Ascending aorta (tissue), 2 donors: ENCODE data around the gene RAPGEF1. TPM values are rescaled to one million over a fixed set of nuclear protein-coding genes. Genes with fewer than 3 reads are reported as not detected.
A peak's percentile ranks its signal among the peaks of the same experiment; 100 is the strongest.

ENCODE experiments used
- DNase-seq, 2 donors: peaks; one replicate each; pipeline ENCODE4 v3.0.0-alpha.2; 2019; ENCODE audit warnings: low spot score in 2 of 2
- H3K27ac ChIP-seq, 2 donors: fragments of 200-600 bp; sonication (generic); one replicate each; pipeline ENCODE4 v1.5.1; 2016 to 2017; ENCODE audit warnings: mild to moderate bottlenecking in 1 of 2
- H3K27me3 ChIP-seq: fragments of 200-600 bp; sonication (generic); one replicate; pipeline ENCODE4 v1.5.1; 2017
- H3K36me3 ChIP-seq, 2 donors: fragments of 200-600 bp; sonication (generic); one replicate each; pipeline ENCODE4 v1.5.1; 2016
- H3K4me1 ChIP-seq, 2 donors: fragments of 200-600 bp; sonication (generic); one replicate each; pipeline ENCODE4 v1.5.1; 2016 to 2017; ENCODE audit warnings: mild to moderate bottlenecking in 1 of 2
- H3K4me3 ChIP-seq, 2 donors: fragments of 200-600 bp; sonication (generic); one replicate each; pipeline ENCODE4 v1.5.1; 2016 to 2017; ENCODE audit warnings: mild to moderate bottlenecking in 1 of 2
- H3K9me3 ChIP-seq, 2 donors: fragments of 200-600 bp; sonication (generic); one replicate each; pipeline ENCODE4 v1.5.1; 2016
- intact Hi-C: fragments of 100-400 bp; cut with DNase I; formaldehyde crosslinking; loops from one replicate; pipeline ENCODE4 v1.15.1; 2023
- total RNA-seq: library from RNA; depleted of rRNA; stranded (reverse); fragments of >200 nt; gene quantifications from one replicate; pipeline ENCODE4 v1.1.0, GENCODE V29; 2016
- TF ChIP-seq, protein P1 (sequence below), 3 experiments: fragments of 200-600 bp in 2 of 3; fragments of 450-650 bp in 1 of 3; sonication (generic) in 2 of 3; IDR thresholded peaks; one replicate each; pipeline ENCODE4 v1.5.1; 2016 to 2019; ENCODE audit warnings: antibody characterized with exemption in 3 of 3, mild to moderate bottlenecking in 1 of 3, moderate library complexity in 1 of 3

The RAPGEF1 gene
- total RNA-seq, 1 donor from 2014 or later = 95.5 TPM

DNA sequence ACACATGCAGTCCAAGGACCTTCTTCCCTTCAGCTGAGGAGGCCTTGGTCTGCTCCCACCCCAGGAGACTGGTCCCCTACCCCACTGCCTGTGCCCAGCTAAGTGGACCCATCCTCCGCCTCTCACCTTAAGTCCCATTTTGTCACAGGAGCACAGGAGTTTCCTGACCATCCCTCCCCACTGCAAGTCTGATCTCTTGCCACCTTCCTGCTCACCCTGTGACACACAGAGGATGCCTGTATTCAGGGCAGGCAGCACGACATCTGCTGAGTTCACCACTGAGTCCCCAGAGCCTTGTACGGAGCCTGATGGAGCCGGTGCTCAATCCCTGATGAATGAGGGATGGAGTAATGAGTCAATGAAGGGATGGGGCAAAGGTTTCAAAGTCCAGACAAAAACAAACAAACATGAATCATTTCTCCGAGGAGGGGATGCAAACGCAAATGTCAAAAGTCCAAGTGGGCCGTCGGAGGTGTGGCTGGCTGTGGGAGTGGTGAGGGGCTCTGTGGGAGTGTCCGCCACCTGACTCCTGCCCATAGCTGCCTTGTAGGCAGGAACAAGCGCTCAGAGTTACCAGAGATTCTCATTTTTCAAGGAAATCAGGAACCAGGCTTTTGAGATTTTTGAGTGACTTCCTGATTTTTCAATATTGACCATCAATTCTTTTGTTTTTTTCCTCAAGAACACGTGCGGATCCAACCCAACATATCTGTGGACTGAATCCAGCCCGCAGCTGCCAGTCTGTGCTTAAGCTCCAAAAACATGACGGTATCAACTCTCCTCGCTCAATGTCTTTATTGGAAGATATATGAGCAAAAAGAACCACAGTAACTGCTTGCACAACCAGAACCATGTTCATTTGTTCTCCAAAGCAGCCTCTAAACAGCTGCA, 4.4 kb downstream of the RAPGEF1 start:
- no peaks in the 10 kb centered on the region for H3K9me3 ChIP-seq
- TF ChIP-seq, protein P1, sequence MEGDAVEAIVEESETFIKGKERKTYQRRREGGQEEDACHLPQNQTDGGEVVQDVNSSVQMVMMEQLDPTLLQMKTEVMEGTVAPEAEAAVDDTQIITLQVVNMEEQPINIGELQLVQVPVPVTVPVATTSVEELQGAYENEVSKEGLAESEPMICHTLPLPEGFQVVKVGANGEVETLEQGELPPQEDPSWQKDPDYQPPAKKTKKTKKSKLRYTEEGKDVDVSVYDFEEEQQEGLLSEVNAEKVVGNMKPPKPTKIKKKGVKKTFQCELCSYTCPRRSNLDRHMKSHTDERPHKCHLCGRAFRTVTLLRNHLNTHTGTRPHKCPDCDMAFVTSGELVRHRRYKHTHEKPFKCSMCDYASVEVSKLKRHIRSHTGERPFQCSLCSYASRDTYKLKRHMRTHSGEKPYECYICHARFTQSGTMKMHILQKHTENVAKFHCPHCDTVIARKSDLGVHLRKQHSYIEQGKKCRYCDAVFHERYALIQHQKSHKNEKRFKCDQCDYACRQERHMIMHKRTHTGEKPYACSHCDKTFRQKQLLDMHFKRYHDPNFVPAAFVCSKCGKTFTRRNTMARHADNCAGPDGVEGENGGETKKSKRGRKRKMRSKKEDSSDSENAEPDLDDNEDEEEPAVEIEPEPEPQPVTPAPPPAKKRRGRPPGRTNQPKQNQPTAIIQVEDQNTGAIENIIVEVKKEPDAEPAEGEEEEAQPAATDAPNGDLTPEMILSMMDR (IDR thresholded peaks at IDR 0.05) = no peak
- peaks cover 6 to 57% of the 10 kb centered on the region in 2 donors for H3K4me1 ChIP-seq
- no peaks in the 10 kb centered on the region for H3K27me3 ChIP-seq
- H3K4me3 ChIP-seq = no peak overlapping the region
- H3K36me3 ChIP-seq = no peaks in the 10 kb centered on the region
- H3K27ac ChIP-seq = peak overlapping the region; percentile 51 to 83
- no peak for DNase-seq
- intact Hi-C loops = no loop called here

DNA sequence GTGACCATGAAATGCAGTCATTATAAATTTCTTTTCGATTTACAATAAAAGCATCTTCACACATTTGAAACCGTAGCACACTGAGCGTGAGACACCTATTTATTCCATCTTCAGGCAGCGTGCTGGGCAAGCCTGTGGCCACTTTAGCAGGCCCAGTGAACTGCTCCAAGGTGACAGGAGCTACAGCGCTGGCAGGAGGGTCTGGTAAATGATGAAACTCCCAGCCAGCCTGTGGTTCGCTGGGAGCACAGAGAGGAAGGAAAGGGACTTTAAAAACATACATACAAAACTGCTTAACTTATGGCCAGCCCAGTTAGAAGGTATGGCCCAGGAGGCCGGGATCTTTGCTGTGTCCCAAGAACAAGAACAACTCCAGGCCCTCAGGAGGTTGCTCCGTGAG, 5.1 kb downstream of the RAPGEF1 start:
- Histone ChIP-seq H3K27me3 (no peaks in the 10 kb centered on the region), H3K9me3 (no peaks in the 10 kb centered on the region), H3K4me3 (no peak overlapping the region), H3K27ac (peak overlapping the region; percentile 80 to 83), H3K4me1 (peaks cover 6 to 54% of the 10 kb centered on the region in 2 donors), H3K36me3 (no peaks in the 10 kb centered on the region)
- no peak for DNase-seq
- intact Hi-C loops = no loop called here
- TF ChIP-seq, protein P1 (IDR thresholded peaks at IDR 0.05) = no peak

DNA sequence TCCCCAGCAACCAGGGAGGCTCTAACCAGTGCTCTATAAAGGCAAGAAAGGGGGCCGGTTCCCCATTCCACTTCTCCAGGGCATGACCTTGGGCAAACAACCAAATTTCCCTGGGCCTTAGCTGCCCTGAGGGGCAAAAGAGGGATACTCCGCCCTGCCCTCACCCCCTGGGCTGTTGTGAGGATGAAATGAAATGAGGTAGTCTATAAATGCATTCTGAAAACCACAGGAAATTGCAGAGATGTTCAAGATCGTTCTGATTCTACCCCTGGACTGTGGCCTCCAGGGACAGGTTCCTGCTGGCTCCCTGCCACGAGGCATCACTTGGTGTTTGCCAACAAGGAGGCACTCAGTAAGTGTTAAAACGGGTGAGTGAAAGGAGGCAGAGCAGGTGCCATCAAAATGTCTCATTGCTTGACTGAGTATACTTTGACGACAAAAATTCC, 5.7 kb downstream of the RAPGEF1 start:
- DNase-seq = no peak
- TF ChIP-seq, protein P1 (IDR thresholded peaks at IDR 0.05) = no peak
- Histone ChIP-seq H3K27me3 (no peaks in the 10 kb centered on the region), H3K27ac (peak overlapping the region; percentile 80 to 83), H3K9me3 (no peaks in the 10 kb centered on the region), H3K36me3 (no peaks in the 10 kb centered on the region), H3K4me1 (peaks cover 6 to 53% of the 10 kb centered on the region in 2 donors), H3K4me3 (no peak overlapping the region)
- intact Hi-C loops = no loop called here

DNA sequence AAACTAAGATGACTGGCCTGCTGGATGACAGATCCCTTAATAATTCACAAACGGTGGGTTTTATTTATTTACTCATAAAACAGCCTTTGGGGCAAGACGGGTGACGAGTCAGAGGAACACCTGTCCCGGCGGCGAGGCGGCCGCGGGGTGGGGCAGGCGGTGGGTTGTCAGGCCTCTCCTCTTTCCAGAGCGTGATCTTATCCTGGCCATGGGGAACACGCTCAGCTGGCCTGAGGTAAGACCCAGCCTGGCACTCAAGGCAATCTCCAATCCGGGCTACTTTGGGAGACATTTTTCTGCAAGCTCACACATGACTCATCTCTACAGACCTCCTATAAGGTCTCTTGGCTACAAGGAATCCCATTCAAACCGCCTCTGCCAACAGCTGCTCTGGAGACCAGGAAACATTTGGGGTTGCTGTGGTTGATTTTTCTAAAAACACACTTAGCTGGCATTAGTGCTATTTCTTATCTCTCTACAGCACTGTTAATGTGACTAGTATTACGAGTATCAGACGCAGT, 6.3 kb downstream of the RAPGEF1 start:
- Histone ChIP-seq H3K4me1 (peaks cover 6 to 53% of the 10 kb centered on the region in 2 donors), H3K36me3 (no peaks in the 10 kb centered on the region), H3K4me3 (no peak overlapping the region), H3K27me3 (no peaks in the 10 kb centered on the region), H3K27ac (peak overlapping the region; percentile 80 to 83), H3K9me3 (no peaks in the 10 kb centered on the region)
- intact Hi-C loops = loop anchor here (2.0 kb wide), 1 partner anchor 19 kb away; no protein-coding TSS in a partner anchor
- DNase-seq = peak in 1 of 2 donors; percentile 85
- TF ChIP-seq, protein P1 (IDR thresholded peaks at IDR 0.05) = no peak

DNA sequence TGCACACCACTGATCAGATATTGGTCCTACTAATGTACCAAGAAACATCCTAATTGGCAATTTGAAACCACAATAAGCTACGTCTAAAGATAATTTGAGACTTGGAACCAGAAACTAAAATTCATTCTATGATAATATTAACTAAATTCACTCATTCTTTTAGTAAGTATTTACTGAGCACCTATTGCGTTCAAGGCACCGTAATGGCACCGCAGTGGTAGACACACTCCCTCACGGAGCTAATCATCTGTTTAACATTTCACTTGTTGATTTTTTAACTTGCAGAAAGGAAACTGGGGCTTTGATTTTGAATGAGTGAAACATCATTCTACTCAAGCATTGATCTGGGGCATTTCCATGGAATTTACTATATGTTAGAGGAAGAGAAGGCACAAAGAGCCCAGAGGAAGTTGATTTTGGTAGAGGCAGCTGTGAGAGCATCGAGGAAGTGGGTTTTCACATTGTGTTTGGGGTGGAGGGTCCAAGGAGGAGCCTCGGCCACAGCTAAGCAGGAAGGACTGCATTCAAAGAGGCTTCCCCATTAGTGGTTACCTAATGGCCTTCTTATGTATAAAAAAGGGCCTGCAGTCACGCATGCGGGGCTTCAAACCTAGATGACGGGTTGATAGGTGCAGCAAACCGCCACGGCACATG, 7.1 kb downstream of the RAPGEF1 start:
- Histone ChIP-seq H3K27ac (peak overlapping the region; percentile 80 to 83), H3K27me3 (no peaks in the 10 kb centered on the region), H3K9me3 (no peaks in the 10 kb centered on the region), H3K4me1 (peaks cover 8 to 53% of the 10 kb centered on the region in 2 donors), H3K36me3 (no peaks in the 10 kb centered on the region), H3K4me3 (no peak overlapping the region)
- intact Hi-C loops = loop anchor here (2.0 kb wide), 1 partner anchor 18 kb away; no protein-coding TSS in a partner anchor
- DNase-seq = no peak
- TF ChIP-seq, protein P1 (IDR thresholded peaks at IDR 0.05) = no peak
